Adipose tissue (tissue), 3 donors: ENCODE results near the gene CEP135. TPM values are rescaled to one million over a fixed set of nuclear protein-coding genes. Genes with fewer than 3 reads are reported as not detected.
"Not testable (repeated sequence)": the region's sequence is repeated elsewhere in the genome, so short reads cannot be mapped to it uniquely, and the experiment has no call there.

ENCODE experiments used
- H3K27ac ChIP-seq: one replicate; pipeline ENCODE4 v1.5.1; 2013; ENCODE audit warnings: low read depth, low read length
- WGBS, 3 donors: extraction: QIAGEN DNeasy Blood & Tissue Kit; methylation state at CpG; one replicate each; pipeline ENCODE4 v1.1.7; 2013; 5-methylcytosine and 5-hydroxymethylcytosine counted together
- polyA plus RNA-seq, 3 donors: library from polyadenylated mRNA; stranded (reverse); fragments of 200-250 nt; gene quantifications; one replicate each; pipeline ENCODE4 v1.2.3, GENCODE V29; 2013
- donor health status: healthy with polysubstance abuse.
- donor health status: Bipolar disorder and iron deficiency.
- donor health status: healthy.

CEP135 gene
- polyA plus RNA-seq, 3 donors = 1.1 to 2.1 (median 1.9) TPM

DNA sequence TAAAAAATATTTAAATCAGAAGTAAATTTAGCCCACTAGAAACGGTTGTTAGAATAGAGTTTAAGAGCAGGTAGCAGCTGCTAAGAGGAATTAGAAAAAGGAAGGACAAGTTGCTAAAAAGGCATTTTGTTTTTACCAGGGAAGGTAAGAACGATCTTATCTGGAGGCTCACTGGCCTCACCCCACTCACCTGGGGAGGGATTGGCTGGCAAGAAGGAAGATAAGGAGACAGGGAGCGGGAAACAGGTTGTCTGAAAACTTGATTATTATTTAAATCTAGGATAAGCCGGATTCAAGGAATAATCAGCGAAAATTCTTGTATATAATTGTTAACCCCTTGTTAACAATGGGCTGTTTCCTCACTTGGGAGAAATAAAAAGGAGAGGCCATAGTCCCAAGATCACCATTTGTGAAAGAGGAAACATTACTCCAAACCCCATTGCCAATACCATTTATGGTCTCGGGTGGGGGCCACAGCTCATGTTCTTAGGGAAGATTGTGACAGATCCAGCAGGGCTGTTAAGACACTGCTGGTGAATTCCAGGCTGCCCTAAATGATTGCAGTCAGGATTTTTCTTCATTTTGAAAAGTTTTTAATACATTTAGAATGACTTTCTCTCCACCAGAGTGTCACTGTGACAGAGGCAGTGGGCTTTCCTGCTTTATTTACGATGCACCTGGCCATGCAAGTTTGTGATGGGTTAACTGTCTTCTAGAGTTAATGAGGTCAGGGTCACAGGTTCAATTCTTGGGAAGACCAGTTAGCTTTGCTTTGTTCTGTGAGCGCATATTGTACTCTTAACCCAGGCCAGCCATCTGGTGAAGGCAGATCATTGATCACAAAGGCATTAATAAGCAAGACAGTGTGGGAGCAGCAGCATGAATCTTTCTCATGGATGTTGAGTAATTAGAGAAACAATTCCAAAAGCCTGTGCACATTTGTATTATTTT is 106.6 kb downstream of the CEP135 start:
- WGBS, 3 donors = 42 to 66% (median 62%) methylated on average over 8 of the region's 8 CpGs
- H3K27ac ChIP-seq = no peak overlapping the region

DNA sequence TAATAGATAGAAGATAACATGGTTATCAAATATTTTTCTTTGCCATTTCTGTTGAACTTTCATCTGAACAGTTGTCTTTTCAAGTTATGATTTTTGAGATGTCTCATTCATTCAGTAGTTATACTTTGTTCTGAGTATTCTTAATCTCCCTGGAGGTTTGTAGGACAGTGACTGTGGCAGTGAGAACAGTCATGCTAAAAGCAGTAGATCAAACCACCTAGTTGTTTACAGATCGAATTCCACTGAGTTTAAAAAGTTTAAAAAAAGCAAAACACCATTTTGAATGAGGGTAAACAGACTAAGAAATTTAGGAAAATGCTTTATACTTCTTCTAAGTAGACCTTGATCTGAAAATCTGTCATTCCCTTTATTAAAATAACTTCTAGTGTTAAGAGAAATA is 107.2 kb downstream of the CEP135 start:
- no peak overlapping the region for H3K27ac ChIP-seq
- WGBS, 3 donors = 54 to 71% (median 70%) methylated on average over 1 of the region's 1 CpG

DNA sequence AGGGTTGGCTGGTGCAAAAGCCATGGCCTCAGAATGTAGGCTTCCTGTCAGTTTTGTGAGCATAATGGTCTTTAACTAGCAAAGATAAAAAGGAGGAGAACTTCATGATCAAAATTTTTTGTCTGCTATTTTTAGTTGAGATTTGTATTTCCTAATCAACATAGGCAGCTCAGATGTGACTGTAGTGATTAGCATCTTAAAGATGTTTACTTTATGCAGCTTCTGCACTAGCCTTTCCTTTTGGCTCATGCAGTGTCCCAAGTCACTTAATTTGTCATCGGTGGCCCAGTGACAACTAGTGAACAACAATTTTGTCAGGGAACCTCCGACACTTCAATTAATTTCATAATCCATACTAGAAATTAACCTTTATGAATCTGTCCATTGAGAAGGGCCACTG is 109.8 kb downstream of the CEP135 start:
- H3K27ac ChIP-seq = no peak overlapping the region
- 87 to 96% (median 91%) methylated on average over 2 of the region's 2 CpGs for WGBS, 3 donors

DNA sequence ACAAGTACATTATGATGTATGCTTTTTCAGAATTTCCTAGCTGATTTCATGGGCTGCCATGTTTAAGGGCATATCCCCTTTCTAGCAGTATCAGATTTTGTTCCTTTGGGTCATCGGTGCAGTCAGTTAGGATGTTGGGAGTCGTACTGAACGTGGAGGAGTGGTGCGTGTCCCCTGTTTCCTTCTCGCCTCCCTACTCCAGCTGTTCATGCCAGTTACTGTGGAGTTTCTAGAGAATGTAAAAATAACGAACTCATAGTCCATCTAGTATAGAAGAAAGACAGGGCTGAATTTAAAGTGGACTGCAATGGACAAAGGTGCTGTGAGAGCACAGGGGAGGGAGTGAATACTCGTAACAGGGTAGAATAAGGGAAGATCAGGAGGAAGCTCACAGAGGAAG is 111.3 kb downstream of the CEP135 start:
- no peak overlapping the region for H3K27ac ChIP-seq
- 88 to 90% (median 90%) methylated on average over 7 of the region's 7 CpGs for WGBS, 3 donors

DNA sequence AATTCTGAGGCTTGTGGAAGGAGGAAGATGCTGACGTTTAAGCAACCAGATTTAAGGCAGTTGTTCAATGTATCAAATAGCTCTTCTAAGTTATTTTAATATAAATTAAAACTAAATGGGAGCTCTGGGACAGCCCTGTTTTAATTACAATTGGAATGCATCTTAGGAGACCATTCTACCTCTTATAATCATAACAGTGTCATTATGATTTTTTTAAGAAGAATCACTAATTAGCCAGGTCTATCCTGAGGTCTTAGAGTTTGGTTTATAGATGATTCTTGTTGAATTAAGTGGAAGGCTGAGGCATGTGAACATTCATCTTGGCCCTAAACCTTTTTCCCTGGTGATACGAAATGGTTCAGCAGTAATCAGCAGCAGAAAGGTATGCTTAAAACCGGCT is 113.4 kb downstream of the CEP135 start:
- no peak overlapping the region for H3K27ac ChIP-seq
- 64 to 84% (median 82%) methylated on average over 3 of the region's 3 CpGs for WGBS, 3 donors

DNA sequence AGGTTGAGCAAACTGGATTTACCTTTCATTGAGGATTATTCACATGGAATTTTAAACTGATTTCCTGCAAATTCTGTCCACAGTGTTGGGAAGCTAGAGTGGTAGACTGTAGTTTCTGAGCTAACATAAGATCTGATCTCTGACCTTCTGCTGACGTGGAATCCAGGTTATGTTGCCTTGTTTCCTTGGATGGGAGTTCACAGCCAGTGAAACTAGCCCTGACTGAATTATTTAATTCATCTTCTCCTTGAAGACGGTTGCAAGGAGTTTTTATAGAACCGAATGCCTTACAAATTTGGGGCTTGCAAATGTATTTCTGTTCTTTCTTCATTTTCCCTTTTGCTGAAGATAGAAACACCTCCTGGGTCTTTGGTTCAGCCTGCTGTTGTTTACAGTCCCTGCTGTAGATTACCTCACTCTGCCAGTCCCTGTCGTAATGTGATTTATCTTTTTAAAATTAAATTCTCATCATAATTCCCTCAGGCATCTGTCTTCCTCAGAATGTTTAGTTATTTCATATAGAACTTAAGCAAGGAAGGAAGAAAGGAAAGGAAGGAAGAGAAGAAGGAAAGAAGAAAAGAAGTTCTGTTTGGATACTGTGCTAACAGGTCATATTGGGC is 113.9 kb downstream of the CEP135 start:
- no peak overlapping the region for H3K27ac ChIP-seq
- 42 to 77% (median 69%) methylated on average over 4 of the region's 4 CpGs for WGBS, 3 donors

DNA sequence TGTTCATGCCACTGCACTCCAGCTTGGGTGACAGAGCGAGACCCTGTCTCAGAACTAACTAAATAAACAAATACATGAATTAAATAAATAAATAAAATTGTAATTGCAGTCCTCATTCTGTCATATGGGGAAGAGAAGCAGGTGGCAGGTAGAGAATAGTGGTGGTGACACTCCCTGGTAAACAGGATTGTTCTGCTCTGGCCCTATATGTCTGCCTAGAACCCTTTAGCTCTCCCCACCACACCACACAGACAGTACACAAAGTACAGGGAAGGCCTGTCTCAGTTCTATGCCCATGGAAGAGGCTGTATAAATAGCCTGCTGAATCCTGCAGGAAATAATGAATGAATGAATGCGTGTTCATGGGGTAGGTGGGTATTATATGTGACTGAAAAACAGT is 117.7 kb downstream of the CEP135 start:
- whole genome bisulfite sequencing, 3 donors = 87 to 94% (median 91%) methylated on average over 2 of the region's 2 CpGs
- no peak overlapping the region for H3K27ac ChIP-seq

DNA sequence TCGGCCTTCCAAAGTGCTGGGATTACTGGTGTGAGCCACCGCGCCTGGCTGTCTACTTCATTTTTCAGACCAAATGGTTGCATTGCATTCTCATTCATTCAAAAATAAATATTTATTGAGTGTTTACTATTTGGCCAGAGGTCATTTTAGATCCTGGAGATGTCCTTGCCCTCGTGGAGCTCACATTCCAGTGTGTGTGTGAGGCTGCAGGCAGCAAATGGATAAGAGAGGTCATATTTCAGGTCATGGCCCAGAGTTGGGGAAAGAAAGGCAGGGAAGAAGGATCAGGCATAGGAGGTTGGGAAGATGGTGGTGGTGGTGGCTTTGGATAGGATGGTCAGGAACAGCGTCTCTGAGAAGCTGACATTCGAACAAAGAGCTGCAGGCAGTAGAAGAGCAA is 119.1 kb downstream of the CEP135 start:
- WGBS, 3 donors = 85 to 91% (median 85%) methylated on average over 6 of the region's 6 CpGs
- no peak overlapping the region for H3K27ac ChIP-seq

DNA sequence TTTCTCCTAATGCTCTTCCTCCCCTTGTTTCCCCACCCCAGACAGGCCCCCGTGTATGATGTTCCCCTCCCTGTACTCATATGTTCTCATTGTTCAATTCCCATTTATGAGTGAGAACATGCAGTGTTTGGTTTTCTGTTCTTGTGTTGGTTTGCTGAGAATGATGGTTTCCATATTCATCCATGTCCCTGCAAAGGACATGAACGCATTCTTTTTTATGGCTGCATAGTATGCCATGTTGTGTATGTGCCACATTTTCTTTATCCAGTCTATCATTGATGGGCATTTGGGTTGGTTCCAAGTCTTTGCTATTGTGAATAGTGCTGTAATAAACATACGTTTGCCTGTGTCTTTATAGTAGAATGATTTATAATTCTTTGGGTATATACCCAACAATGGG is 124.0 kb downstream of the CEP135 start:
- H3K27ac ChIP-seq = not testable (repeated sequence)
- WGBS, 3 donors = 86 to 91% (median 88%) methylated on average over 3 of the region's 3 CpGs

DNA sequence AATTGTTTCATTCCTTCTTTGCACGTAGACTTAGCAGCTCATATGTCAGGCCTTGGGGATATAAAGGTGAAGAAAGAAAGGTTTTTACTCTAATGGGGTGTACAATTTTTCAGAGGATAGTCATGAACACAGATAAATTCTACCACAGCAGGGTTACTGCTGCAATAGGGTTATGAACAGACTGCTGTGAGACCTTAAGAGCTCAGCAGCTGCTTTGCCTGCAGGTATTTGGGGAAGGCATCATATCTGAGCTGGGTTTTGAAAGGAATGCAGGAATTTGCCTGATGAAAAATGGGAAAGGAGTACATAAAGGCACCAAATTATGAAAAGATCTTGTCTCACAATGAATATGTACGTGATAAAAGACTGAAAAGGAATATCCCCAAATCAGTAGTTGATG is 128.9 kb downstream of the CEP135 start:
- 73 to 94% (median 94%) methylated on average over 2 of the region's 2 CpGs for WGBS, 3 donors
- no peak overlapping the region for H3K27ac ChIP-seq

DNA sequence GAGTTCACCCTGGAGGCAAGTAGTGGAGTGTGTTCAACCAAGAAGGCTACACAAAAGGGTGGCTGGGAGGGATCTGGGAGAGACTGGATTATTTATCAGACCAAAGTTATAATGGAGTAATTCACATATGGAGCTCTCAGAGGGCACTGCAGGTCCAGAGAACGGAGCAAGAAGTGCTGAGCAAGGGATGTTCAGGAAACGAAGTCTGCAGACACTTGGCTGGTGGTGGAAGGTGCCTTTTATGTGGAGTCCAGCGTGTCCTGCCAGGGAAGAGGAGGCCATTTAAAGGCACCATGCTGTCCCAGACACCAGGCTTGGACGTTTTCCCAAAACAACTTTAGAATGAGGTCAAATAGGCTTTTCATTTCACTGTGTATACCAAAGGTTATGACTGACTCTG is 130.1 kb downstream of the CEP135 start:
- 56 to 74% (median 63%) methylated on average over 4 of the region's 4 CpGs for WGBS, 3 donors

DNA sequence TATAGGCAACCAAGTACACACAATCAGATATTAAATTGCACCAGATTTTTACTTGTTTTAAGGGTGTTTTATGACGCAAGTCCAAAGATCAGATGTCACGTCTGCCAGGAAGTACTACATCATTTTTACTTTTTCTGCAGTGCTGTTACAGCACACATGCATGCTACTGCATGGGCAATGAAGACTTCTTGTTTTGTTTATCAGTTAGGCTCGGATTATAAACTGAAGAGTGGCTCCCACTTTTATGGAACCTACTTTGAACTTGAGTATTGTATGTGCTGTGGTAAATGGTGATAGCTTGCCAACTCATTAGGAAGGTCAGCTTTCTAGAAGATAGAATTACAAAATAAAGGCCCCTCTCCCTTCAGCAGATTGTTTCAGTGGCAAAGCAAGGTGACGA is 131.6 kb downstream of the CEP135 start:
- WGBS, 3 donors = 72 to 86% (median 73%) methylated on average over 4 of the region's 4 CpGs

More for the DNA sequence above, 130.1 kb downstream of the CEP135 start:
- H3K27ac ChIP-seq = no peak overlapping the region

DNA sequence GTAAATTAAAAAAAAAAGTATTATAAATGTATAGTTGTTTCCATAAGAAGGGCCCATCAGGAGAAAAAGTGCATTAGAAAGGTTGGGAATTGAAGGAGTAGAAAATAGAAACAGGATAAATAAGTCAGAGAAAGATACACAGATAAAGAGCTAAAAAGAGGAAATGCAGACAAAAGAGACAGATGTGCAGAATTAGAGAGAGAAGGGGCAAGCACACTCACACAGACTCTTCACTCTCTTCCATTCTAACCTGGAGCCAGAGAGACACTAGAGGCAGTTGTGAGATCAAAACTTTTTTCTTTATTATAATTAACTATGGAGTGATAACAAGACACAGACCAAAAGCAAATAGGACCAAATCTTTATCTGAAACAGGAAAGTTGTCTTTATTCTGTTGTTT is 134.1 kb downstream of the CEP135 start:
- H3K27ac ChIP-seq = no peak overlapping the region

More for the DNA sequence above, 131.6 kb downstream of the CEP135 start:
- no peak overlapping the region for H3K27ac ChIP-seq

Other genes starting within 250 kb of the CEP135 start
- 1 to 10 TPM in 1 of 3 donors, under 1 TPM in 2; 0.07 to 1.9 (median 0.33) TPM for gene EXOC1L, start 129.2 kb upstream of the CEP135 start, polyA plus RNA-seq
- 10 to 100 TPM in 2 of 3 donors, 1 to 10 TPM in 1; 7.4 to 21.4 (median 14.4) TPM for gene EXOC1, start 95.3 kb upstream of the CEP135 start, polyA plus RNA-seq